NCI-H446 treated with DMSO at 0.1 percent for 48 hours (cell line): ENCODE data around the gene LMTK2.
A peak's percentile ranks its signal among the peaks of the same experiment; 100 is the strongest.

Experiments
- DNase-seq: peaks from one replicate; lab custom pipeline; 2025; lab: John Stamatoyannopoulos, UW

Gene LMTK2

GRCh38 chr7:98106647-98107312, at the start of gene LMTK2:
Gene LMTK2 (plus strand): TSS chr7:98106862. CDS start chr7:98107178, 316 bp downstream.
- DNase-seq = peak; percentile 49

GRCh38 chr7:98057157-98057556, 49.5 kb upstream of the LMTK2 start:
- DNase-seq = no peak

GRCh38 chr7:98058186-98058585, 48.5 kb upstream of the LMTK2 start:
- no peak for DNase-seq

- no peak for DNase-seq
These were observed 42.4 kb upstream of the LMTK2 start for GRCh38 chr7:98064233-98064632.

- no peak for DNase-seq
These were observed 40.5 kb upstream of the LMTK2 start for GRCh38 chr7:98066208-98066607.

- no peak for DNase-seq
These were observed 39.6 kb upstream of the LMTK2 start for GRCh38 chr7:98066934-98067507.

- DNase-seq = no peak
These were observed 33.6 kb upstream of the LMTK2 start for GRCh38 chr7:98073047-98073446.

GRCh38 chr7:98075801-98076200, 30.9 kb upstream of the LMTK2 start:
- DNase-seq = no peak

- DNase-seq = no peak
These were observed 28.9 kb upstream of the LMTK2 start for GRCh38 chr7:98077762-98078161.

- no peak for DNase-seq
These were observed 28.3 kb upstream of the LMTK2 start for GRCh38 chr7:98078197-98078870.

GRCh38 chr7:98079891-98080648, 26.6 kb upstream of the LMTK2 start:
- DNase-seq = no peak

GRCh38 chr7:98081319-98081718, 25.3 kb upstream of the LMTK2 start:
- no peak for DNase-seq

- no peak for DNase-seq
These were observed 22.0 kb upstream of the LMTK2 start for GRCh38 chr7:98084631-98085030.

GRCh38 chr7:98085674-98086073, 21.0 kb upstream of the LMTK2 start:
- DNase-seq = no peak

GRCh38 chr7:98086281-98086718, 20.4 kb upstream of the LMTK2 start:
- no peak for DNase-seq

- DNase-seq = no peak
These were observed 18.6 kb upstream of the LMTK2 start for GRCh38 chr7:98088109-98088508.

GRCh38 chr7:98090116-98090515, 16.5 kb upstream of the LMTK2 start:
- DNase-seq = no peak

- DNase-seq = no peak
These were observed 15.6 kb upstream of the LMTK2 start for GRCh38 chr7:98091061-98091460.

- DNase-seq = no peak
These were observed 15.1 kb upstream of the LMTK2 start for GRCh38 chr7:98091523-98091922.

GRCh38 chr7:98097042-98097645, 9.5 kb upstream of the LMTK2 start:
- DNase-seq = no peak

- DNase-seq = no peak
These were observed 6.6 kb upstream of the LMTK2 start for GRCh38 chr7:98100088-98100487.

GRCh38 chr7:98102170-98102569, 4.5 kb upstream of the LMTK2 start:
- DNase-seq = no peak
